ENCODE results near the gene F11R. TPM values are rescaled to one million over a fixed set of nuclear protein-coding genes. Genes with fewer than 3 reads are reported as not detected.
"Not testable (repeated sequence)": the region's sequence is repeated elsewhere in the genome, so short reads cannot be mapped to it uniquely, and the experiment has no call there.

The F11R gene
- polyA plus RNA-seq, 3 donors, result 18.3 to 33.9 (median 26.2) TPM

GRCh38 chr1:161045736-161046604 lies 25.0 kb upstream of the F11R start, which contains the start of gene USF1:
USF1 (minus strand) TSS chr1:161045977; CDS start chr1:161043275, 2,702 bp downstream.
- peak within 1 kb of the TSS; percentile 17 for H3K27ac ChIP-seq (ENCODE audit: low read depth, low read length)
- 1% methylated on average over 29 of the region's 29 CpGs for WGBS, 3 donors

GRCh38 chr1:161044908-161045735 lies 24.2 kb upstream of the F11R start:
- H3K27ac ChIP-seq (ENCODE audit: low read depth, low read length), result no peak overlapping the region
- 1% methylated on average over 37 to 48 of the region's 48 CpGs for WGBS, 3 donors

- H3K27ac ChIP-seq (ENCODE audit: low read depth, low read length), result no peak overlapping the region
Observed at GRCh38 chr1:161044535-161044907, 23.6 kb upstream of the F11R start.

DNA sequence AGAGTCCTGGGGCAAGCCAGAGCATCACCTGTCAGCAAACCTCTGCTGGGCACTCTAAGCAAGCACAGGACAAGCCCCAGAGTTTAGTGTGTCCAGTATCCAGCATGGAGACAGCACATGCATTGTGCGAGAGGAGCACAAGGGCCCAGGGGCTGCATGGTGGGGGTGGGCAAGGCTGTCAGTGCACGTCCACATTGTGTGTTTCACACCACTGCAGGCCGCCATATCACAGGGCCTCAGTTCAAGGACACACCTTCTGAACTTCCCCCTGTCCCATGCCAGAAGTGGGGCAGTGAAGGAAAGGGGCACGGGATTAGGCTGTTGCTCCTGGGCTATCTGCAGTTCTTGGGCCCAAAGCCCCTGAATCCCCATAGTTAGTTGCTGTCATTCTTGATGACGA lies 18.6 kb upstream of the F11R start:
- 67 to 87% (median 76%) methylated on average over 5 of the region's 5 CpGs for WGBS, 3 donors
- no peak overlapping the region for H3K27ac ChIP-seq (ENCODE audit: low read depth, low read length)

DNA sequence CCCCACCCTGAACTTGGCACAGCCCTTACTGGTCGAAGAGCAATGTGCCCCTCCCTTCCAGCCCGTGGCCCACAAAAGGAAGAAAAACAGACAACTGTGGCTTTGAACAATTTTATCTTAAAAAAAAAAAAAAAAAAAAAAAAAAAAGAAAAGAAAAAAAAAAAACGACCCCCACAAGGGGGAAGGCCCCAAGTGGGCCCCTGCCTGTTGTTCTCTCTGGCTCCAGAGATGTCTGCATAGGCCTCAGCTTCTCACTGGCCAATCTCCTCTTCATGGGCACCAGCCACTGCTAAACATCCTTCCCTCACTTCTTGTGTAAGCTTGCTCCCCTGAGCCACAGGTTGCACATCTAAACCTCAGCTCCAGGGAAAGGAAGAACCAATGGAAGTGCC lies 18.2 kb upstream of the F11R start:
- H3K27ac ChIP-seq (ENCODE audit: low read depth, low read length), result peak overlapping the region; percentile 43
- WGBS, 3 donors, result 0 to 26% (median 13%) methylated on average over 2 to 3 of the region's 3 CpGs

GRCh38 chr1:161038523-161039153 lies 17.7 kb upstream of the F11R start, which contains the start of gene TSTD1:
TSTD1 (minus strand) TSS chr1:161038964; CDS start chr1:161038889, 75 bp downstream.
- WGBS, 3 donors, result 6 to 39% (median 31%) methylated on average over 50 to 54 of the region's 54 CpGs
- H3K27ac ChIP-seq (ENCODE audit: low read depth, low read length), result peak within 1 kb of the TSS; percentile 43

- 38 to 70% (median 69%) methylated on average over 21 of the region's 21 CpGs for WGBS, 3 donors
- no peak overlapping the region for H3K27ac ChIP-seq (ENCODE audit: low read depth, low read length)
Observed at GRCh38 chr1:161037661-161038522, 16.9 kb upstream of the F11R start.

DNA sequence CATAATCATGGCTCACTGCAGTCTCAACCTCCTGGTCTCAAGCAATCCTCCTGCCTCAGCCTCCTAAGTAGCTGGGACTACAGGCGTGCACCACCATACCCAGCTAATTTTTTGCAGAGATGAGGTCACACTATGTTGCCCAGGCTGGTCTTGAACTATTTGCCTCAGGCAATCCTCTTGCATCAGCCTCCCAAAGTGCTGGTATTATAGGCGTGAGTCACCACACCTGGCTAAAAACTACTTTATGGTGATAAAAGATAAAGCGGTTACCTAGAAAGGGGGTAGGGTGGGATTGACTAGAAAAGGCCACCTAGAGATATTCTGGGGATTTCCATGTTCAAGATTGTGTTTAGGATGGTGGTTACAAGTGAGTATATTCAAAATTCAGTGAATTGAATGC lies 12.8 kb upstream of the F11R start:
- H3K27ac ChIP-seq (ENCODE audit: low read depth, low read length), result no peak overlapping the region
- 93 to 97% (median 96%) methylated on average over 3 of the region's 3 CpGs for WGBS, 3 donors

GRCh38 chr1:161032409-161032808 lies 11.5 kb upstream of the F11R start:
- no peak overlapping the region for H3K27ac ChIP-seq (ENCODE audit: low read depth, low read length)
- WGBS, 3 donors, result 54 to 81% (median 59%) methylated on average over 1 of the region's 1 CpG

- H3K27ac ChIP-seq (ENCODE audit: low read depth, low read length), result no peak overlapping the region
- WGBS, 3 donors, result 49 to 70% (median 53%) methylated on average over 2 of the region's 2 CpGs
Observed at GRCh38 chr1:161031874-161032273, 10.9 kb upstream of the F11R start.

DNA sequence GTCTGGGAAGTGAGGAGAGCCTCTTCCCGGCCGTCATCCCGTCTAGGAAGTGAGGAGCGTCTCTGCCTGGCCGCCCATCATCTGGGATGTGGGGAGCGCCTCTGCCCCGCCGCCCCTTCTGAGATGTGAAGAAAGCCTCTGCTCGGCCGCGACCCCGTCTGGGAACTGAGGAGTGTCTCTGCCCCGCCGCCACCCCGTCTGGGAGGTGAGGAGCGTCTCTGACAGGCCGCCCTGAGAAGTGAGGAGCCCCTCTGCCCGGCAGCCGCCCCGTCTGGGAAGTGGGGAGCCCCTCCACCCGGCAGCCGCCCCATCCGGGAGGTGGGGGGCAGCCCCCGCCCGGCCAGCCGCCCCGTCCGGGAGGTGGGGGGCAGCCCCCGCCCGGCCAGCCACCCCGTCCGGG lies 8.5 kb upstream of the F11R start:
- 97 to 98% (median 97%) methylated on average over 30 to 32 of the region's 32 CpGs for WGBS, 3 donors
- not testable (repeated sequence) for H3K27ac ChIP-seq (ENCODE audit: low read depth, low read length)

DNA sequence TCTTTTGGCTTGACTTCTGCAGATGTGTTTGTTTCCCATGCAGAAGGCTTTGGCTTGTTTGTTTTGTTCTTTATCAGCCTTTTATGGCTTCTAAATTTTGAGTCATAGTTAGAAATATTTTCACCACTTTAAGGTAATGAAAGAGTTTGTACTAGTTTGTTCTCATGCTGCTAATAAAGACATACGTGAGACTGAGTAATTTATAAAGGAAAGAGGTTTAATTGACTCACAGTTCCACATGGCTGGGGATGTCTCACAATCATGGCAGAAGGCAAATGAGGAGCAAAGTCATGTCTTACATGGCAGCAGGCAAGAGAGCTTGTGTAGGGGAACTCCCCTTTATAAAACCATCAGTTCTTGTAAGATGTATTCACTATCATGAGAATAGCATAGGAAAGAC lies 6.0 kb upstream of the F11R start:
- H3K27ac ChIP-seq (ENCODE audit: low read depth, low read length), result not testable (repeated sequence)
- 50 to 70% (median 54%) methylated on average over 1 of the region's 1 CpG for WGBS, 3 donors

- not testable (repeated sequence) for H3K27ac ChIP-seq (ENCODE audit: low read depth, low read length)
- WGBS, 3 donors, result 89 to 93% (median 91%) methylated on average over 12 of the region's 12 CpGs
Observed at GRCh38 chr1:161022432-161022831, 1.5 kb upstream of the F11R start.

DNA sequence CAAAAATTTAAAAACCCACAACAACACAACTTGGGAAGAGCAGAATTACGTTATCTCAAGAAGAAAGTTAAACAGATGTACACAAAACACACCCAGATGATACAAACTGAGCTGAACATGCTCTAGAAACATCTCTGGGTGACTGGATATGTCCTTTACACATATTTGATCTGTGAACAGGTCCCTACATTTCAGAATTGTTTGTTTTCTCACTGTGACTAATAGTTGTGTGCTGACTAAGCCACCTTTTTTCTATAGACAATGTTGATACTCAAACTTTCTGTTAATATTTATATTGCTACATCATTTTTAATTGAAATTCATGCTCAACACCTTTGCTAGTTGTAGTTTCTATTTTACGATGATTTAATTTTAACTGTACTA lies 1.0 kb upstream of the F11R start:
- H3K27ac ChIP-seq (ENCODE audit: low read depth, low read length), result no peak overlapping the region
- 86 to 87% (median 86%) methylated on average over 2 of the region's 2 CpGs for WGBS, 3 donors

- no peak overlapping the region for H3K27ac ChIP-seq (ENCODE audit: low read depth, low read length)
- 11 to 15% (median 13%) methylated on average over 34 of the region's 34 CpGs for WGBS, 3 donors
Observed at GRCh38 chr1:161021165-161021969, 415 bp upstream of the F11R start.

DNA sequence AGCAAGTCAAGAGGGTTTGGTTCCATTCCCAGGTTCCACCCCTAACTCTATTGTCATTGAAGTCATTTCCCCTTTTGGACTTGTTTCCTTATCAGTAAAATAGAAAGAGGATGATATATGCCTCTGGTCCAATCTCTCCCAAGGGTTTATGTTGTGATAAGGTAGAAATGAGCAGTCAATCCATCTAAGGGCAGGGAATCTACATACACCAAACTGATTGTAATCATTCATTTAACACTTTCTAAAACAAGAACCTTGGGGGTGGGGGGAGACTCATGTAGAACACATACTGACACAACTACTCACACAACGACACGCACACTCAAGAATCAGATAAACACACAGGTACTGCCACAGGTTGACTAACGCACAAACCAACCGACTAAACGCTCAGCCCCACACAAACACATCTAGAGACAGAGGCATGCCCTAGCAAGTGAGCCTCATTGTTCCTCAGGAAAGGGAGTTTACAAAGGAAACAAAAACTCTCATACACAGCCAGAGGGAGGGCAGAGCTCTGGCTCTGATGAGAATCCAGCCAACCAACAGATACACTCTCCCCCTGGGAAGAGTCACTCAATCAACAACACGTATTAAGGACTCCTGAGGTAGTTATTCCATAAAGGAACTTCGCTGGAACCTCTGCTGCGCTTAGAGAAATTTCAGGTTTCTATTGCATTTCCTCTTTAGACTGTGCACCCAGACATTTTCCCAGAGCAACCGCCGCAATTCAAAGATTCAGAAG lies 1.0 kb downstream of the F11R start:
- whole genome bisulfite sequencing, 3 donors, result 4 to 19% (median 13%) methylated on average over 10 of the region's 10 CpGs
- H3K27ac ChIP-seq (ENCODE audit: low read depth, low read length), result no peak overlapping the region

Data from adipose tissue (tissue), 3 donors.